ENCODE results near the gene ACSS2.

GRCh38 chr20:34873583-34874093, 2.8 kb upstream of the ACSS2 start:
- TF ChIP-seq GATA2 (IDR thresholded peaks at IDR 0.05; ENCODE audit: low read depth, low read length) (no peak), GATA3 (IDR thresholded peaks at IDR 0.05; ENCODE audit: low read depth, low read length) (no peak)
